Stimulated activated CD8-positive, alpha-beta memory T cell treated with anti-CD3 and anti-CD28 coated beads, Interleukin-7, amount 100 ng/mL, for 1 hour (primary cell): ENCODE measurements around the gene ELMO2.

ENCODE experiments used
- DNase-seq, 2 donors: peaks; one replicate each; pipeline ENCODE4 v3.0.0-alpha.2; 2020; ENCODE audit warnings: low read depth in 2 of 2

Gene ELMO2

DNA sequence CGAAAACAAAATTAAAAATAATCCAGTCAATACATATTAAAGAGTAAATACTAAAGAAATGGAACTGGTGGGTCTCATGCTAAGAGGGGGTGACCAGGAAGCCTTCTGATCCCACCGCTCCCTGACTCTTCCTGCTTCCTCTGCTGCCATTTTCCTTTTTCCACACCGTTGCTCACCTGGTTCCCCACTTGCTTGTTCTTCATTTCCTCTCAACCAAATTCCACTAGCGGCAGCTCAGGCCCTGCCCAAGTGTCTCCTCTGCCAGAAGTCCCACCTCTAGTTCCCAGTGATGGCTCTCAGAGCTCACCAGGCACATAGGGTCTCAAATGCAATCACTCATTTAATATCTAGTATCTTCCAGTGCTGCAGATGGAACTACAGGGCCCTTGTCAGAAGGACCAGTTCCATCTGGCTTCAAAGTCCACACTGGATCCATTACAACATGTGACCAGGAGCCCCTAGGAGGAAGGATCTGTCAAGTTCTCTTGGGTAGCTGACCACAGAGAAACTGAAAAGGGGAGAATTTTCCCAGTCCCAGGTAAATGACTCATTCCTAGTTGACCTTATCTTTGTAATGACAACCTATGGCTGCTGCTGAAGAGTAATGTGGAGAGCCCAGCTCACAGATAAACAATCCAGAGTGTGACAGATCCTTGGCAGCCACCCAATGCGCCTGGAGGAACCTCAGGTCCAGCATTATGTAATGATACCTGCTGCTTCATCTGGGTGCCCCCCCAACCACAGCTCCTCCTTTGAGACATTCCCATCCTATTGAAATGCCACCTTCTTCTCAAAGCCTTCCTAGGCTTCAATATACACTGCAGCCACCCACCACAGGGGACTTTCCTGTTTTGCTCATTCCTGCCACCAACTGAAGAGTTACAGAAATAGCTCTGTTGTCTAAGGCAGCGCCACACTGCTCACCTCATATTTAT lies 38.2 kb downstream of the ELMO2 start:
- no peak for DNase-seq

DNA sequence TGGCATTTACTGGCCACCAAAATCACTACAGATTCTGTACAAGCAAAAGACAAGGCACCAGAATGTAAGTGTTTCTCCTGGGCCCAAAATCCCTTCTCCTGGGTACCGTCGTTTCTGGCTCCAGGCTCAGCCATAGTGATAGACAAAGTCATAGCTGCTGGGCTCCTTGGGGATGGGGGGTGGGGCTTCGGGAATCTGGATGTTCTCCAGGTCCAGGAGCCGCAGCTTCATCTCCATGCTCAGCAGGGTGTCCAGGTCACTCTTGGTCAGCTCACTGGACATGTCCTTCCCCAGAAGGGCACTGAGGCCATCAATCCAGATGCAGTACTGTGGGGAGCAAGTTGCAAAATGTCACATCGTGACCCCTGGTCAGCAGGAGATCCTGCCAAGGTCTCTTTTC lies 39.2 kb downstream of the ELMO2 start:
- no peak for DNase-seq

DNA sequence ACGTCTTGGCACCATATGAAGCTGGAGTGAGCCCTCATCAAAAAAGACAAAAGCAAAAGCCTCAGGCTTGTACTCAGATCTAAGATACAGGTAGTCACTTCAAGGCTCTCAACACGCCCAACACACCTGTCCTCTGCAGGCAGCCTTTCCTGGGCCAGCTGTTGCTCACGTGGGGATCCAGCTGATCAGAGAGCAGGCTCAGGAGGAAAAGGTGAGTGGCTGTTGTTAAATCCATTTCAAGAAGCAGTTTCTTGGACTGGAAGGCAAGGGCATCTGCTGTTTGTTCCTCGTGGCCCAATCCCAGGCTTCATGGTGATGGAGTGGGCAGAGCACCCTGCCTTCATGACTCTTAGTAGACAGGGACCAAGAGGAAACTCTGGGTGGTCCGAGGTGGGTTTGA lies 39.6 kb downstream of the ELMO2 start:
- DNase-seq = no peak

DNA sequence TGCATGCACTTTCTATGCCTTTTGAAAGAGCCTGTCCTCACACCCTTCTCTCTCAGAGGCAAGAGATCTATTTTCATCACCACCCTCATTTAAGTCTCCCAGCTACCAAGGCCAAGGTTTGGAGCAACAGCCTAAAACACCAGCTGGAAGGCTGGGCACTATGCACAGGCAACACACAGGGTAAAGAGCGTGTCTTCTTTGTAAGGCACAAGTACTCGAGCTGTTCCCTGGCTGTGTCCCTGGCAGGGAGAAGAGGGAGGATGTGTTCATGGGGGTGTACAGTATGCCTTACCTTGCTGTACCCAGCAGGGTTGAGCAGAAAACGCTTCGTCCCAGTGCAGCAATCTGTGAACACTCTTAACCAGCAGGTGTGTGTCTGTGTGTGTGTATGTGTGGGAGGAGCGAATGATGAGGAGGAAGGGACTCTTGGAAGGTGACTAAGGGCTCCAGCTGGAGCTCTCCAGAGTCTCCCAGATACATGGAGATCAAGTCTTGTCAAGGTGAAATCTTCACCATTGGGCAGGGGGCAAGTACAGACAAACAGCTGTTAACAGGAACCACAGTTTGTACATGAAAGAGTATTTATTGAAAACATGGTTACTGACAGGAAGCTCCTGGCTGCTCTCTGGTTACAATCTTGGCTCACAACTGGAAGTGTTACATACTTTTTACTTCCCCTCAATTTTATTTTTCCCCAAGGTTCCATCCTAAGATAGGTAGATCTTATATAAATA lies 40.8 kb downstream of the ELMO2 start:
- DNase-seq = no peak

DNA sequence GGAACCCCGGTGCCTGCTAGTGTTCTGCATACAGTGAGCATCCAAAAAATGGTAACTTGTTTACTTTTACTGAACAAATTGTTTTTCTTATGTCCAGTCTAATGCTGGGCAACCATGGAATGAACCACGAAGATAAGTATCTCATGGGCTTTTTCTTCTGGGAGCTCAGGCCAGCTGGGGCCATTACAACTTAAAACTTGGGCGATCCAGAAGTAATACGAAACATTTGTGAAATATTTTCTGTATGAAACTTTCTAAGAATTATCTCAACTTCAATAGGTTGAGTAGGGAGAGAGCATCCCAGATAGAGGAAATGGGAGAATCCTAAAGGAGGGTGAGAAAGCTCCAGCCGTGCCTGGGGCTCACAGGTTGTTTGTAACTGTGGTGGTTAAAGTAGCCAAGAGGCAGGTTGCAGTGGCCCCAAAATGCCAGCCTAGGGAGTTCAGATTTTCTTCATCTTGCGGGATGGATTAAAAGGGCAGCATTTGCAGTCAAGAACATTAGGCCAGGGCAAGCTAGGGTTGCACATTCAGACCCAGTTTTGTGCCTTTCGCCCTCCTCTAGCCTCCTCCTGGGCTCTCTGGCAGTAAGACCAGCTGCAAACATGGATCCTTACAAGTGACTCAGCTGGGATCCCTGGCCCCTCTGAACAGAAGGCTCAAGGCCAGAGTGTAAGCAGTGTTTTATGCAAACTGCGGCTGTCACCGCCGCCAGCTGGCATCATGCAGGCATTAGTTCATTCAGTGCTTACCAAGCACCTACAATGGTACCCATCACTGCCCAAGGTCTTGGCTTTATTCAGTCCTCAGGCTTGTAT lies 41.5 kb downstream of the ELMO2 start:
- DNase-seq = no peak

DNA sequence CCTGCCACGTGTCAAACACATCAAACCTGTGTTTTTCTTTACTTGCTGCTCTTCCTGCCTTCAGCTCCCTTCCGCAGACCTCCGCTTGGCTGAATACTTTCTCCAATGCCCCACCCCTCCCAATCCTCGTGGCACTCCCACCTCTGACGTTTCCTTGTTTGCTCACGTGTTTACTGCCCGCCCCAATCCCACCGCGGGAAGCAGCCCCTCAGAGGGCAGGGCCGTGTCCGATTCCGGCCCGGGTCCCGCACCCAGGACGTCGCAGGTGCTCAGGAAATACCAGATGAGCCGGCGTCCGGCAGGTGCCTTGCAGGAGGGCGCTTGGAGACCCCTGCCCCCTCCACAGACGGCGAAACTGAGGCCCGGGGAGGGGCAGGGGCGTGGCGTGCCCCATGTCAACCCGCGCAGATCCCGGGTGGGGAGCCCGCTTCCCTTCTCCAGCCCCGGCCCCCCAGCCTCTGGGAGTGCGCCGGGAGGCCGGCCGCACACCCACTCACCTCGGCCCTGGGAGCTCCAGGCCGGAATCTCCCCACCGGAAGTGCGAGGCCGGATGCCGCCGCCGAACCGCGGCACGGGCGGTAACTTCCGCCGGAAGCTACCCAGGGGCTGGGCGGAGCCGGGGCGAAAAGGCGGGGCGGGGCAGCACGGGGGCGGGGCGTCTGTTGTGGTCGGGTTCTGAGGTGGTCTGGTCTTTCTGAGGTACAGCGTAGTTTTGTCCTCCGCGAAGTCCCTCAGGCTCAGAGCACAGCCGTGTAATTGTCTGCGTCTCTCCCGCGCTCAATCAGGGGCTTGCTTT lies 42.3 kb downstream of the ELMO2 start:
- DNase-seq = peak; percentile 74 to 75

DNA sequence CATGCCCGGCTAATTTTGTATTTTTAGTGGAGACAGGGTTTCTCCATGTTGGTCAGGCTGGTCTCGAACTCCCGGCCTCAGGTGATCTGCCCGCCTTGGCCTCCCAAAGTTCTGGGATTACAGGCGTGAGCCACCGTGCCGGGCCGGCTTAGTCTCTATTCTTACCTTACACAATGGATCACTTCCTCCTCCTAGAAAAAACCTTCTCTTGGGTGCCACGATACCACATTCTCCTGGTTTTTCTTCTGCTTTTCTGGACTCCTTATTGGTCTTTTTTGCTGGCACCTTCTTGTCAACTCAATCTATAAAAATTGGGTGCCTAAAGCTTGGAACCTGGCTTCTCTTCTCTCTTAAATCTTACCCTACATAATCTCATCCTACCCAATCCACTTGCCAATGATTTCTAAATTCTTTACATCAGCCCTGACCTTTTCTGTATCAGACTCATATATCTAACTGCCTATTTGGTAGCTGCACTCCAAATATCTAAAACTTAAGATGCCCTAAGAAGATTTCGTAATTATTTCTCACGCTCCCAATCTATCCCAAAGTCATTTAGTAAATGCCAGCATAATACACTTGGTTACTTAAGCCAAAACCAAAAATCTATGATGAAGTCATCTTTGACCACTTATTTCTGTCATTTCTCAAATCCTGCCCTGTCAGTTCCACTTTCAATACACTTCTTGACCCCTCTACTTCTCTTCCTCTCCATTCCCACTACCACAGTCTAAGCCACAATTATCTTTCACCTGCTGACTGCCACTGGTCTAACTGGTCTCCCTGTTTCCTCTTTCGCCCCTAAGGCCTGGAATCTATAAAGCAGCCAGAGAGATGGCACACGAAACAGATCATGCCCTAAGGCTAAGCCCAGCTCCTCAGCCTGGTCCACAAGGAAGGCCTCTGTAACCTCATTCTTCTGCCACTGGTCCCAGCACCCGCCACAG lies 43.2 kb downstream of the ELMO2 start:
- DNase-seq = no peak

DNA sequence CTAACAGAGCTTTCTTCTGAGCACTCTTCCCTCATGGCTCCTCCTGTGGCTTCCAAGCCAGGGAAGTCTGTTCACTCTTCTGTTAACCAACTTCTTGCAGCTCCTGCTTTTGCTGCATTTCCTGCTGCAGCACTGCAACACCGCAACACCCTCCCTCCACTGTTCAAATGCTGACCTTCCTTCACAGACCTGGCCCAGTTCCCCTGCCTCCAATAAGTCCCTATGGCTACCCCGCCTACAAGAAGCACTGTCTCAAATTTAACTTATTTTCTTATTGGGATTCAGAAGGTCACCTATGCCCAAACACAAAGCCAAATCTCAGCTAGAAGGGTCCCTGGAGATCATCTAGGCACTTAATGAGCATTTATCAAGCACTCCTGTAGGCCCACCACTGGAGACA lies 44.6 kb downstream of the ELMO2 start:
- DNase-seq = no peak

DNA sequence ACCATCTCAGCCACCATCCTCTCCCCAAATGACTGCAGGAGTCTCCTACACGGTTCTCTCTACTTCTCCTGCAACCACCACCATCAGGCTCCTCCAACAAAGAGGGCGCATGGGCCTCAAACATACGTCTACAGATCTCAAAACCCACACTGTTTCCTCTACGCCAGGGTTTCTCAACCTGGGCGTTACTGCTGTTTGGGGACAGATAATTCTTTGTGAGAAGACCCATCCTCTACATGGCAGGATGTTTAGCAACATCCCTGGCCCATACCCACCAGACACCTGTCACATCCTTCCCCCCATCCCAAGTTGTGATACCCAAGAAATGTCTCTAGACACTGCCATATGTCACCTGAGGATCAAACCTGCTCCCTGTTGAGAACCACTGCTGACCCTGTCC lies 45.0 kb downstream of the ELMO2 start:
- no peak for DNase-seq

DNA sequence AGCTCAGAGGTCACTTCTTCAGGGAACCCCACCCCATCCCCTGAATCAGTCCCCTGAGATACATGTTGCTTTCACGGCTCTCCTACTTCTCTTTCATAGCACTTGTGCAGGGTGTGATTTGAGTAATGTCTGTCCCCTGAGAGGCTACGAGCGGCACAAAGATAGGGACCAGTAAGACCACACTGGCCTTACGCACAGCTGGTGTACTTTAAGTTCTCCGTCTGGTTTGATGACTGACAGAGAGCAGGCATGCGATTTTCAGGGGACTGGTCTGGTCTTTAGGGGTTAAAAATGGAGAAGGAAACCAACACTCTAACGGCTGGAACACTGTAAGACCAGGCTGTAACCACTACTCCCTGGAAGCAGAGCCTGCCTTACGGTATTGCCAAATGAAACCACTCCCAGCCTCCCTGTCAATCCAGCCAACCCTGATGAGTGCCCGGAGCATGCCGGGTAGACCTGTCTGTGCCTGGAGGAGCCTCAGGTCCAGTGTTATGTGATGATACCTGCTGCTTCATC lies 47.1 kb downstream of the ELMO2 start:
- DNase-seq = no peak

DNA sequence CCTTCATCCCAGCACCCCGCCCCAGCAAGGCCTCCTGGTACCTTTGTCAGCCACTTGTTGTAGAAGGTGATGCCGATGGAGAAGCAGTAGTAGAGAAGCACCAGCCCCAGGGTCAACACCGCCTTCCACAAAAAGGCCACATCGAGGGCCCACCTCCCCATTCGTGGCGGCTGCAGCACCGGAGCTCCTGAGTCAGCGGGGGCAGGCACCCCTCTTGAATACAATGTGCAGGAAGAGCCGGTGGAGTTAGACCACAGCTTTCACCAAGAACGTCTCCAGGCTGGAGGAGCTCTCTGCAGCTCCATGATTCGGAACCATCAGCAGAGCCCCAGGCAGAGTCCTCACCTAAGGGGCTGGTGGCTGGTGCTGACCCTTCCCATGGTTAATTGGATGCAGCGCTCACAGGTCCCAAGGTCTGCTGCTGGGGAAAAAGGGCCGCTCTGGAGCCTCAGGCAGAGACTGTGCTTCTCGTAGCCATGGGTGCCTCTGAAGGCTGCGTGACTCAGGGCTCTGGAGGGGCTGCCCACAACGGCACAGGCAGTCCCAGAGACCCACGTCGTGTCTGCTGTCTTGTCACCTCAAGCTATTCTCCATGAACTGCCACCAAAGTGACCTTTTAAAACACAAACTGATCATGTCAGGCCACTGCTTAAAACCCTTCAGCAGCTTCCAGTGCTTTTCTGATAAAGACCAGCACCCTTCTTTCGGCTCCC lies 47.9 kb downstream of the ELMO2 start:
- no peak for DNase-seq

DNA sequence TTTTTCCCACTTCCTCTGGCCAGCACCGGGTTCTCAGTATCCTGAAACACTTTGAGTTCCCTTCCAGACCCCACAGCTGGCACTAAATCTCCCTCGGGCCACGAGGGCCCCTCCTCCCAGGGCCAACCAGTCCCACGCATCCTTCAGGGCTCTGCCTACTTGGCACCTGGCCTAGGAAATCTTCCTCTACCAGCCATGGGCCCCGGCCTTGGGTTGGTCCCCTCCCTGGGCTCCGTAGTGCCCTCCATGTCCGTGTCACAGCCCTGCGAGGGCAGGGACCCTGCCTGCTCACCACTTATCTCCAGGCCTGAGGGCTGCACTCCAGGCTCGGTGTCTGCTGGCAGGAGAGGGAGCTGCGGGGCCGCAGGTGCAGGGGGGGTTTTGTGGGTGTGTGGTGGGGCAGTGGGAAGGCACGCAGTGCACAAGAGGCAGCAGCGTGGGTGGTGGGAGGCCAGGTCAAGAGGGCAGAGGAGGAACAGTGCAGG lies 49.3 kb downstream of the ELMO2 start:
- no peak for DNase-seq

DNA sequence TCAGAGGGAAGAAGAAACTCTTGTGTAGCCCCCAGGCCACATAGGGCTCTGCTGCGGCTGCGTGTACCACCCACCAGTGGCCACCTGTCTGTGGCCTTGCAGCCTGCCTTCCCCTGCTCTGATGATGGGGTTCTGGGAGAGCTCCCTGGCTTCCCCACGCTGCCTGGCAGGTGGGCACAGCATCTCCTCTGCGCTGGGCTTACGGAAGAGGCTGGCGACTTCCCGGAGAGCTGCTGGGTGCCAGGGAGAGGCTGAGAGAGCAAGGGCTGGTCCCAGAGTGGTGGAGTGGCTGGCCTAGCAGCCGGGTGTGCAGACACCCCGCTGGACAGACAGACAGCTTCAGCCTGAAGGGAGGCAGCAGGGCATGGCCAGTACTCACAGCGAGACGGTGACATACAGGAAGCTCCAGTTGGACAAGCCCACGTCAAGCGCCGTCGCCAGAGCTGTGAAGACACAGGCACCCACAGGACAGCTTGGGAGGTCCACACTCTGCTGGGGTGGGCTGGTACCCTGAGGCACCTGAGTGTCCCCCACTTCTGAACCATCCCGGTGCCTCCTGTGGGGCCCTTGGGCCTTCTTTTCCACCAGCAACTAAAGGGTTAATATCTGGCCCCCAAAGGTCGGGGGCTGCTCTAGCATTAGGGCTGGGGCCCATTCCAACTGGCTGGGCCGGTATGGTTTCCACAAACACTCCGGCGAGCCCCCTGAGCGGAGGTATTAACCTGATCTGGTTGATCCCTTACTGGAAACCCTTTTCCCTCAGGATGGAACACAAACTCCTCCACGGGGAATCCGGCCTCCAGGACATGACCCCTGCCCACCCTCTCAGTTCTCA lies 50.0 kb downstream of the ELMO2 start:
- no peak for DNase-seq

DNA sequence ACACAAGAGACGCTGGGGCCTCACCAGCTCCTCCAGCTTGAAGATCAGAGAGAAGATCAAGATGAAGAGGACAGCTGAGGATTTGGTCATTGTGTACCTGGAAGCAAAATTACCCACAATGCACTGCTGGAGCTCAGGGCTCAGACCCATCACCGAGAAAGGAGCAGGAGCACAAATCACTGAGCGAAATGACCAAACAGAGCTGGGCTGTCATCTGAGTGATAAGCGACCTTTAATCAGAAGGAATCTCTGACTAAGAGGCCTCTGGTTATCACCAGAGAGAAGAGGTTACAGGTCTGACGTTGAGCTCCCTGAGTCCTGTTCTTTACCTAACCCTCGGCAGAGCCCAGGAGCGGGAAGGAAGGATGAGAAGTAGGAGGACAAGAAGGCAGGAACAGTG lies 50.6 kb downstream of the ELMO2 start:
- no peak for DNase-seq

DNA sequence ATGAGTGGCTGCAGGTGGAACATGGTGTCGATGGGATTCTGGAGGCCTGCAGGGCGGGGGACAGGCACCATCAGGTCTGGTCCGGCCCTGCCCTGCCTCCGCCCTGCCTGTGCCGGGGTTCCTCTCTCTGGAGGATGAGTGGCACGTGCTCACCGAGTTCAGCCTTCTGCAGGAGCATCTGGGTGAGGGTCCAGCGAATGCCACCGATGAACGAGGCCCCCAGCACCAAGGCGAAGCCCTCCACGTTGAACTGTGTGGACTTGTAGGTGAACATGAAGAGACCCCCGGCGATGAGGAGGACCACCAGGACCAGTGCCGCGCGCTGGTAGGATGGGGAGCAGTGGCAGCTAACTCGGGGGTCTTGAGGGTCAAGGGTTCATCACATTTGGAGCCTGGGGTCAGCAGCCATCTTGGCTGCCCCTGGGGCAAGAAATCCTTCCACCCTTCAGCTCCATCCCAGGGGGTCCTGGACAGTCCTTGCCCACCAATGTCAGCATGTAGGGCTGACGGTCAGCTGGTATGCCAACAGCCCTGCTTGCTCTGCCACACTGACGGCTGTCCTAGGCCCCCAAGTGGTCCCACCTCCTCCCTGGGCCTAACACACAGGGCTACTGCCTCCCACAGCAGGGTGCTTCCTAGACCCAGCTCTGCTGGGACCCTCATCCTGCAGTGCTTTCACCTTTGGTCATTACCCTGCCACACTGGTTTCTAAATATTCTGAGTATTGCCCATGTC lies 51.3 kb downstream of the ELMO2 start:
- DNase-seq = no peak

DNA sequence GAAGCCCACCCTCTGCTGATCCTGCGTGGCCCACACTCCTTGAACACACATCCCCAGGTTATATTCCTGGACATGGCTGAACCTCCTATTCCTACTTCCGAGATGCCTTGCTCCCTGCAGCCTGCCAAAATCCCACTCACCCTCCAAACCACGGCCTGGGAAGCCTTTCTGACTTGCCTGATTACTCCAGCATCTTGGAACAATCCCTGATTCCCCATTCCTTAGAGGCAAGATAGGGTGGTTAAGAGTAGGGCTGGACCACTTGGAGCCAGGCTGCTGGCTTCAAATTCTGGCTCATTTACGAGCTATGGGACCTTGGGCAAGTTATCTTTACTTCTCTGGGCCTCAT lies 52.2 kb downstream of the ELMO2 start:
- no peak for DNase-seq

DNA sequence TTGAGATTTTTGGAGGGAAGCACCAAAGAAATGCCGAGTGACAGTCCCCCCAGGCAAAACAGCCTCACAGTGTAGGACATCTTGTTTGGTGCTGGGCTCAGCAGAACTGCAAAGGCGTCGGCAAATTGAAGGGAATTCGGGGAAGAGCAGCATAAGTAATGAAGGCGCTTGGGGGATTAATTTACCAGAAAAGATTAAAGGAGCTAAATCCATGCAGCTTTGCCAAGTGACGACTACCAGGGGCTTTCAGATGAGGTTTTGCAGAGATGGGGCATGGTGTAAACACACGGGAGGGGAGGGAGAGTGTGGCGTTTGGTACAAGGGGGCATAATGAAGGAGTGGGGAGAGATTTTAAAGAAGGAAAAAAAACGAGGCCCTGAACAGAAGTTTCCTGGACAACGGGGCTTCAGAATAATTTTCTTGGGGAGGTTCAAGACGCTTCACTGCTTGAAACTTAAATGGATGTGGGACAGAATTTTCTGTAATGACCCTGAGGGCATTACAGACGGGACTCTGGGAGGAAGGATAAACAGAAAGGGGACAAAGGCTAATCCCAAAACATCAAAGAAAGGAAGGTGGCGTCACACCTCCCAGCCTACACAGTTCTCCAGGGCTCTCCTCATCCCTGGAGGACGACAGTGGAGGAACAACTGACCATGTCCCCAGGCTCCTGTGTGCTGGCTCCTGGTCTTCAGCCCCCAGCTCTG lies 52.8 kb downstream of the ELMO2 start:
- no peak for DNase-seq
